OCI-LY1 (cell line): Measurements from ENCODE around the gene SPSB3.

Experiments
- CTCF ChIP-seq: fragments of 200-600 bp; sonication (generic), shearing (Covaris generic); IDR thresholded peaks from 2 replicates; pipeline ENCODE4 v1.5.1; 2017; ENCODE audit warnings: mild to moderate bottlenecking, antibody characterized with exemption, low read length, moderate library complexity, mixed read lengths
- EZH2 ChIP-seq: fragments of 200-600 bp; sonication (generic), shearing (Covaris generic); IDR thresholded peaks from 2 replicates; pipeline ENCODE4 v1.8.0; 2017; ENCODE audit warnings: borderline replicate concordance, mixed run types, mild to moderate bottlenecking, antibody characterized with exemption, low read length, moderate library complexity, mixed read lengths

- TF ChIP-seq CTCF, result no peak
- no peak for TF ChIP-seq EZH2
These were observed 34.4 kb downstream of the SPSB3 start for GRCh38 chr16:1747934-1748333.
